Measurements from ENCODE around the gene BMF. TPM values are rescaled to one million over a fixed set of nuclear protein-coding genes. Genes with fewer than 3 reads are reported as not detected.

BMF gene
- polyA plus RNA-seq, 3 donors: 5.6 to 59.6 (median 6.5) TPM

DNA sequence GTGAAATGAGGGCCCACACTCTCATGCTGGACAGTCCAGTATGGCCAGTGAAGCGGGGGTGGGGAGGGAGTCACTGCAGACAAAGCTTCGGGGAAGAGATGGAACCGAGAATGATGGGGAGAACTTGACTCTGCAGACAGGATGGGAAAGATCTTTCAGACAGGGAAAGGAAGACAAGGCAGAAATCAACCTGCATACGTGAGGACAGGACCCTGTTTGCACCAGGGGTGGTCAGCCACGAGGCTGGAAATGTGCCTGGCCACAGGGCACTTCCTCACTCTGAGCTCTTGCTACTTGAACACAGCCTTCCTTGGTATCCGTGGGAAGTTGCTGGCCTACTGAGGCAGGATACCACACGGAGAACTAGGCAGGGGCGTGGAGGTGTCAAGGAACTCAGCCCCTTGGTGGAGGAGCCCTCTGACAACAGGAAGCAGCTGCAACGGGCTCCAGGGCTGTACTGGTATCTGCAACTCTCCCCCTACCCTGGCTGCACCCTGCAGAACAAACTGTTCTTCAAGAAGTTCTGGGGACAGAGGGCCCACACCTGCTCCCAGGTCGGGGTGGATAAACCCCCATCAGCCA is 60.4 kb downstream of the BMF start:
- no peaks in the 10 kb centered on the region for H3K36me3 ChIP-seq (replicated peaks in 1 of 2; ENCODE audit: control insufficient read depth in 1 of 2, insufficient read depth in 2 of 2, low read length in 2 of 2)
- Mint-ChIP-seq H3K9me3 (peaks cover 0 to 4% (median 0%) of the 10 kb centered on the region in 7 donors), H3K4me3 (peak overlapping the region; percentile 0 to 76), H3K4me1 (peaks cover 70% of the 10 kb centered on the region), H3K36me3 (peaks cover 0 to 2% of the 10 kb centered on the region in 2 donors), H3K27me3 (ENCODE audit: low read depth in 3 of 3) (no peaks in the 10 kb centered on the region), H3K27ac (peak overlapping the region; percentile 93 to 98 (median 97))
- H3K27ac ChIP-seq (ENCODE audit: low read depth in 1 of 2, low read length in 2 of 2): peak overlapping the region; percentile 85 to 97
- H2AFZ ChIP-seq (ENCODE audit: insufficient read depth, low read depth, low read length, poor library complexity, severe bottlenecking): peak overlapping the region; percentile 69
- no peak overlapping the region for H3K4me2 ChIP-seq (replicated peaks; ENCODE audit: extremely low read depth, low read length, poor library complexity, severe bottlenecking)
- peak overlapping the region; percentile 76 for H3K9ac ChIP-seq (ENCODE audit: insufficient read depth, low read length, poor library complexity, severe bottlenecking)
- H3K4me3 ChIP-seq (replicated peaks in 1 of 3; ENCODE audit: low read depth in 2 of 3, low read length in 3 of 3): no peak overlapping the region
- WGBS (ENCODE audit: insufficient coverage): 19% methylated on average over 10 of the region's 10 CpGs
- peaks cover 58 to 69% of the 10 kb centered on the region in 2 donors for H3K4me1 ChIP-seq (ENCODE audit: control insufficient read depth in 1 of 2, insufficient read depth in 2 of 2, low read length in 2 of 2)
- intact Hi-C loops (cut with micrococcal nuclease): loop anchor here (5.0 to 10.0 kb wide), 5 partner anchors 34 to 264 kb away; partner anchors contain the start of genes BMF (in 1 of the 2), BUB1B (in 1 of the 2) and FSIP1 (in 1 of the 2)
- H3K9me3 ChIP-seq (replicated peaks in 1 of 2; ENCODE audit: control insufficient read depth in 1 of 2, insufficient read depth in 1 of 2, low read length in 2 of 2): no peaks in the 10 kb centered on the region
- TF ChIP-seq, protein P1, sequence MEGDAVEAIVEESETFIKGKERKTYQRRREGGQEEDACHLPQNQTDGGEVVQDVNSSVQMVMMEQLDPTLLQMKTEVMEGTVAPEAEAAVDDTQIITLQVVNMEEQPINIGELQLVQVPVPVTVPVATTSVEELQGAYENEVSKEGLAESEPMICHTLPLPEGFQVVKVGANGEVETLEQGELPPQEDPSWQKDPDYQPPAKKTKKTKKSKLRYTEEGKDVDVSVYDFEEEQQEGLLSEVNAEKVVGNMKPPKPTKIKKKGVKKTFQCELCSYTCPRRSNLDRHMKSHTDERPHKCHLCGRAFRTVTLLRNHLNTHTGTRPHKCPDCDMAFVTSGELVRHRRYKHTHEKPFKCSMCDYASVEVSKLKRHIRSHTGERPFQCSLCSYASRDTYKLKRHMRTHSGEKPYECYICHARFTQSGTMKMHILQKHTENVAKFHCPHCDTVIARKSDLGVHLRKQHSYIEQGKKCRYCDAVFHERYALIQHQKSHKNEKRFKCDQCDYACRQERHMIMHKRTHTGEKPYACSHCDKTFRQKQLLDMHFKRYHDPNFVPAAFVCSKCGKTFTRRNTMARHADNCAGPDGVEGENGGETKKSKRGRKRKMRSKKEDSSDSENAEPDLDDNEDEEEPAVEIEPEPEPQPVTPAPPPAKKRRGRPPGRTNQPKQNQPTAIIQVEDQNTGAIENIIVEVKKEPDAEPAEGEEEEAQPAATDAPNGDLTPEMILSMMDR (IDR thresholded peaks at IDR 0.05): no peak
- H3K27me3 ChIP-seq (ENCODE audit: control insufficient read depth in 2 of 2, insufficient read depth in 2 of 2, low read length in 2 of 2): no peaks in the 10 kb centered on the region
- no peaks in the 10 kb centered on the region for H4K20me1 ChIP-seq (ENCODE audit: insufficient read depth, low read length)
- peak in 2 of 3 donors; percentile 54 to 60 for DNase-seq
- no peaks in the 10 kb centered on the region for H3K79me2 ChIP-seq (ENCODE audit: insufficient read depth, low read length)

- intact Hi-C loops (cut with micrococcal nuclease): loop anchor here (2.0 to 10.0 kb wide), 6 partner anchors 35 to 263 kb away; partner anchors contain the start of genes BMF (in 1 of the 2), BUB1B (in 1 of the 2) and FSIP1 (in 1 of the 2)
Observed at GRCh38 chr15:40047415-40048210, 61.1 kb downstream of the BMF start.

More at GRCh38 chr15:40047415-40048210, 61.1 kb downstream of the BMF start:
- TF ChIP-seq, protein P1 (IDR thresholded peaks at IDR 0.05): no peak
- H3K27me3 ChIP-seq (ENCODE audit: control insufficient read depth in 2 of 2, insufficient read depth in 2 of 2, low read length in 2 of 2): no peaks in the 10 kb centered on the region
- H3K4me3 ChIP-seq (replicated peaks in 1 of 3; ENCODE audit: low read depth in 2 of 3, low read length in 3 of 3): peak overlapping the region in 1 of 3 experiments; percentile 32
- H4K20me1 ChIP-seq (ENCODE audit: insufficient read depth, low read length): no peaks in the 10 kb centered on the region
- H3K9ac ChIP-seq (ENCODE audit: insufficient read depth, low read length, poor library complexity, severe bottlenecking): peak overlapping the region; percentile 76
- no peaks in the 10 kb centered on the region for H3K36me3 ChIP-seq (replicated peaks in 1 of 2; ENCODE audit: control insufficient read depth in 1 of 2, insufficient read depth in 2 of 2, low read length in 2 of 2)
- H3K9me3 ChIP-seq (replicated peaks in 1 of 2; ENCODE audit: control insufficient read depth in 1 of 2, insufficient read depth in 1 of 2, low read length in 2 of 2): no peaks in the 10 kb centered on the region
- peaks cover 0 to 2% of the 10 kb centered on the region in 2 donors for H3K36me3 Mint-ChIP-seq
- DNase-seq: peak; percentile 94 to 98 (median 94)
- peak overlapping the region; percentile 45 for H3K4me2 ChIP-seq (replicated peaks; ENCODE audit: extremely low read depth, low read length, poor library complexity, severe bottlenecking)
- H3K4me3 Mint-ChIP-seq: peak overlapping the region; percentile 0 to 76
- peaks cover 0 to 4% (median 0%) of the 10 kb centered on the region in 7 donors for H3K9me3 Mint-ChIP-seq
- peaks cover 51 to 62% of the 10 kb centered on the region in 2 donors for H3K4me1 ChIP-seq (ENCODE audit: control insufficient read depth in 1 of 2, insufficient read depth in 2 of 2, low read length in 2 of 2)
- H3K79me2 ChIP-seq (ENCODE audit: insufficient read depth, low read length): no peaks in the 10 kb centered on the region
- peak overlapping the region; percentile 69 for H2AFZ ChIP-seq (ENCODE audit: insufficient read depth, low read depth, low read length, poor library complexity, severe bottlenecking)
- no peaks in the 10 kb centered on the region for H3K27me3 Mint-ChIP-seq (ENCODE audit: low read depth in 3 of 3)
- peak overlapping the region; percentile 85 to 97 for H3K27ac ChIP-seq (ENCODE audit: low read depth in 1 of 2, low read length in 2 of 2)
- WGBS (ENCODE audit: insufficient coverage): 0% methylated on average over 3 of the region's 15 CpGs
- peak overlapping the region; percentile 93 to 98 (median 97) for H3K27ac Mint-ChIP-seq
- peaks cover 63% of the 10 kb centered on the region for H3K4me1 Mint-ChIP-seq

All from CD14-positive monocyte (primary cell).